Ovary (tissue), 9 donors: ENCODE measurements around the gene GPR149. TPM values are rescaled to one million over a fixed set of nuclear protein-coding genes. Genes with fewer than 3 reads are reported as not detected.

Experiments used
- DNase-seq, 5 donors: peaks; one replicate each; pipeline ENCODE4 v3.0.0-alpha.2; 2019 to 2020
- H3K27ac ChIP-seq, 2 donors: fragments of 200-600 bp; one replicate each; pipeline versions ENCODE4 v1.5.1 to v1.8.0; 2019 to 2022
- H3K27me3 ChIP-seq: fragments of 200-600 bp; one replicate; pipeline ENCODE4 v1.8.0; 2022
- H3K36me3 ChIP-seq: fragments of 200-600 bp; sonication (generic); one replicate; pipeline ENCODE4 v1.5.1; 2019
- H3K4me1 ChIP-seq: one replicate; pipeline ENCODE4 v1.8.1; 2013; ENCODE audit warnings: mild to moderate bottlenecking, moderate library complexity; ENCODE audit not compliant: insufficient read depth
- H3K4me3 ChIP-seq: fragments of 200-600 bp; sonication (generic); one replicate; pipeline ENCODE4 v1.5.1; 2017
- H3K9me3 ChIP-seq, 2 donors: fragments of 200-600 bp in 1 of 2; sonication (generic) in 1 of 2; one replicate each; pipeline versions ENCODE4 v1.5.1 to v1.8.1; 2013 to 2019; ENCODE audit warnings: mild to moderate bottlenecking in 1 of 2, moderate library complexity in 1 of 2
- CTCF ChIP-seq, 3 donors: fragments of 450-650 bp in 2 of 3; fragments of 200-600 bp in 1 of 3; IDR thresholded peaks; one replicate each; pipeline versions ENCODE4 v1.5.1 to v1.8.0; 2016 to 2022; ENCODE audit warnings: antibody characterized with exemption in 3 of 3, mild to moderate bottlenecking in 1 of 3
- EP300 ChIP-seq: sonication (generic); formaldehyde crosslinking; IDR thresholded peaks from one replicate; pipeline ENCODE4 v1.6.1; 2017; ENCODE audit warnings: antibody characterized with exemption
- POLR2A ChIP-seq: fragments of 450-650 bp; IDR thresholded peaks from one replicate; pipeline ENCODE4 v1.6.1; 2017; ENCODE audit warnings: antibody characterized with exemption, mild to moderate bottlenecking, moderate library complexity
- WGBS, 3 donors: extraction: QIAGEN DNeasy Blood & Tissue Kit in 1 of 3; methylation state at CpG; one replicate each; pipeline versions ENCODE4 v1.1.5 to v1.1.7; 2013 to 2017; 5-methylcytosine and 5-hydroxymethylcytosine counted together
- intact Hi-C, 4 donors: fragments of 100-400 bp; cut with DNase I; formaldehyde crosslinking; loops; one replicate each; pipeline versions ENCODE4 v1.11.0 to v1.15.1; 2022 to 2023
- polyA plus RNA-seq, 2 donors: library from polyadenylated mRNA; stranded (reverse); fragments of 200-250 nt in 1 of 2; fragments of 350-450 nt in 1 of 2; fragmentation: Illumina TruSeq in 1 of 2; extraction: RNeasy Lipid Tissue Mini Kit (QIAGEN cat#74804) in 1 of 2; gene quantifications; one replicate each; pipeline ENCODE4 v1.2.3, GENCODE V29; 2013 to 2014
- total RNA-seq, 7 donors: library from RNA; depleted of rRNA in 2 of 7; stranded (reverse); fragments of >200 nt in 2 of 7; fragmentation: NEBNext Ultra II Directional in 3 of 7; extraction: Animal tissue kit (Norgen Biotek cat#: 25700) in 3 of 7; gene quantifications; one replicate each; pipeline versions ENCODE4 v1.1.0 to v1.2.4, GENCODE V29; 2016 to 2023
- donor health status: DM: no; HTN: no; CAD: no; lungs with moderate emphysema.
- donor health status: DM: no; HTN: no; CAD: no.
- donor health status: Bipolar disorder and iron deficiency.
- donor health status: DM: yes; HTN: yes; CAD: no.
- donor health status: DM: no; HTN: no; CAD: no.
- donor health status: DM: yes; HTN: yes; CAD: no.

The GPR149 gene
- total and polyA plus RNA-seq, 9 donors: not detected

- H3K9me3 ChIP-seq: no peaks in the 10 kb centered on the region
- intact Hi-C loops: no loop called here
- DNase-seq: no peak
- TF ChIP-seq EP300 (no peak), CTCF (IDR thresholded peaks at IDR 0.05) (no peak), POLR2A (no peak)
- H3K36me3 ChIP-seq: no peaks in the 10 kb centered on the region
- H3K4me1 ChIP-seq: no peaks in the 10 kb centered on the region
- H3K27me3 ChIP-seq: no peaks in the 10 kb centered on the region
- no peak overlapping the region for H3K27ac ChIP-seq
- WGBS, 3 donors: 82 to 85% (median 85%) methylated on average over 3 of the region's 3 CpGs
- no peak overlapping the region for H3K4me3 ChIP-seq
Observed at GRCh38 chr3:154389861-154390260, 40.1 kb downstream of the GPR149 start.

GRCh38 chr3:154384479-154384878, 45.5 kb downstream of the GPR149 start:
- intact Hi-C loops: no loop called here
- no peak overlapping the region for H3K4me3 ChIP-seq
- H3K27ac ChIP-seq: no peak overlapping the region
- no peaks in the 10 kb centered on the region for H3K27me3 ChIP-seq
- H3K9me3 ChIP-seq: no peaks in the 10 kb centered on the region
- H3K36me3 ChIP-seq: no peaks in the 10 kb centered on the region
- H3K4me1 ChIP-seq: no peaks in the 10 kb centered on the region
- TF ChIP-seq POLR2A: no peak
- TF ChIP-seq EP300: no peak
- no peak for TF ChIP-seq CTCF (IDR thresholded peaks at IDR 0.05)
- DNase-seq: no peak

GRCh38 chr3:154378311-154378710, 51.7 kb downstream of the GPR149 start:
- intact Hi-C loops: no loop called here
- H3K36me3 ChIP-seq: no peaks in the 10 kb centered on the region
- TF ChIP-seq EP300 (no peak), POLR2A (no peak), CTCF (IDR thresholded peaks at IDR 0.05) (no peak)
- 63 to 73% (median 71%) methylated on average over 2 of the region's 2 CpGs for WGBS, 3 donors
- no peak for DNase-seq
- no peaks in the 10 kb centered on the region for H3K9me3 ChIP-seq
- no peak overlapping the region for H3K4me3 ChIP-seq
- no peaks in the 10 kb centered on the region for H3K4me1 ChIP-seq
- no peaks in the 10 kb centered on the region for H3K27me3 ChIP-seq
- no peak overlapping the region for H3K27ac ChIP-seq

- no peak for TF ChIP-seq CTCF (IDR thresholded peaks at IDR 0.05)
- no peak for TF ChIP-seq POLR2A
- TF ChIP-seq EP300: no peak
- no peak overlapping the region for H3K27ac ChIP-seq
- H3K4me3 ChIP-seq: no peak overlapping the region
- DNase-seq: no peak
- 3 to 10% (median 5%) methylated on average over 3 of the region's 3 CpGs for WGBS, 3 donors
- intact Hi-C loops: no loop called here
- no peaks in the 10 kb centered on the region for H3K4me1 ChIP-seq
- no peaks in the 10 kb centered on the region for H3K36me3 ChIP-seq
- H3K27me3 ChIP-seq: no peaks in the 10 kb centered on the region
- H3K9me3 ChIP-seq: no peaks in the 10 kb centered on the region
Observed at GRCh38 chr3:154367221-154367620, 62.8 kb downstream of the GPR149 start.

- no peak for TF ChIP-seq EP300
- H3K27ac ChIP-seq: no peak overlapping the region
- H3K4me1 ChIP-seq: no peaks in the 10 kb centered on the region
- DNase-seq: no peak
- no peak overlapping the region for H3K4me3 ChIP-seq
- no peaks in the 10 kb centered on the region for H3K27me3 ChIP-seq
- no peaks in the 10 kb centered on the region for H3K36me3 ChIP-seq
- no peaks in the 10 kb centered on the region for H3K9me3 ChIP-seq
- intact Hi-C loops: no loop called here
Observed at GRCh38 chr3:154364849-154365248, 65.1 kb downstream of the GPR149 start.
